Measurements from ENCODE around the gene MMP25. TPM values are rescaled to one million over a fixed set of nuclear protein-coding genes. Genes with fewer than 3 reads are reported as not detected.

The MMP25 gene
- total RNA-seq, 1 donor from 2014 or later: 0.19 TPM

DNA sequence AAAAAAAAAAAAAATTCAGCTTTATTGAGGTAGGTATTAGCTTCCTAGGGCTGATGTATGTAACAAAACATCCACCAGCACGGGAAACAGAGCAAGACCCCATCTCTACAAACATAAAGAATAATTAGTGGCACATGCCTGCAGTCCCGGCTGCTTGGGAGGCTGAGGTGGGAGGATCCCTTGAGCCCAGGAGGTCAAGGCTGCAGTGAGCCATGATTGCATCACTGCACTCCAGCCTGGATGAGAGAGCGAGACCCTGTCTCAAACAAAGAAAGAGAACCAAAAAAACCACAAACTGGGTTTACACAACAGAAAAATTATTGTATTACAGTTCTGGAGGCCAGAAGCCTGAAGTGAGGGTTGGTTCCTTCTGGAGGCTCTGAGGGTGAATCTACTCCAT lies 4.0 kb upstream of the MMP25 start:
- no peak for DNase-seq (ENCODE audit: low spot score, unreplicated experiment)
- Mint-ChIP-seq H3K4me3 (ENCODE audit: low read depth) (no peak overlapping the region), H3K27ac (no peak overlapping the region), H3K4me1 (ENCODE audit: low read depth) (peaks cover 2% of the 10 kb centered on the region), H3K9me3 (ENCODE audit: low read depth) (no peaks in the 10 kb centered on the region), H3K36me3 (ENCODE audit: insufficient read depth) (no peaks in the 10 kb centered on the region), H3K27me3 (peaks cover 67% of the 10 kb centered on the region)
- TF ChIP-seq, protein P1, sequence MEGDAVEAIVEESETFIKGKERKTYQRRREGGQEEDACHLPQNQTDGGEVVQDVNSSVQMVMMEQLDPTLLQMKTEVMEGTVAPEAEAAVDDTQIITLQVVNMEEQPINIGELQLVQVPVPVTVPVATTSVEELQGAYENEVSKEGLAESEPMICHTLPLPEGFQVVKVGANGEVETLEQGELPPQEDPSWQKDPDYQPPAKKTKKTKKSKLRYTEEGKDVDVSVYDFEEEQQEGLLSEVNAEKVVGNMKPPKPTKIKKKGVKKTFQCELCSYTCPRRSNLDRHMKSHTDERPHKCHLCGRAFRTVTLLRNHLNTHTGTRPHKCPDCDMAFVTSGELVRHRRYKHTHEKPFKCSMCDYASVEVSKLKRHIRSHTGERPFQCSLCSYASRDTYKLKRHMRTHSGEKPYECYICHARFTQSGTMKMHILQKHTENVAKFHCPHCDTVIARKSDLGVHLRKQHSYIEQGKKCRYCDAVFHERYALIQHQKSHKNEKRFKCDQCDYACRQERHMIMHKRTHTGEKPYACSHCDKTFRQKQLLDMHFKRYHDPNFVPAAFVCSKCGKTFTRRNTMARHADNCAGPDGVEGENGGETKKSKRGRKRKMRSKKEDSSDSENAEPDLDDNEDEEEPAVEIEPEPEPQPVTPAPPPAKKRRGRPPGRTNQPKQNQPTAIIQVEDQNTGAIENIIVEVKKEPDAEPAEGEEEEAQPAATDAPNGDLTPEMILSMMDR (IDR thresholded peaks at IDR 0.05; ENCODE audit: unreplicated experiment): no peak

DNA sequence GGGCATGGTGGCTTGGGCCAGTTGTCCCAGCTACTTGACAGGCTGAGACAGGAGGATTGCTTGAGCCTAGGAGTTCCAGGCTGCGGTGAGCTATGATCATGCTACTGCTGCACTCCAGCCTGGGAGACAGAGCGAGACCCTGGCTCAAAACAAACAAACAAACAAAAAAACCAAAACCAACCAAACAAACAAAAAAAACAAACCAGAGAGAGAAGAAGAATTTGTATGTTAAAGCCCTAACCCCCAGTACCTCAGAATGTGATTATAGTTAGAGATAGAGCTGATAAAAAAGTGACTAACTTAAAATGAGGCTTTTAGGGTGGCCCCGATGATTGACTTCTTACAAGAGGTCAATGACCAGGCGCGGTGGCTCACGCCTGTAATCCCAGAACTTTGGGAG lies 1.7 kb upstream of the MMP25 start:
- peaks cover 67% of the 10 kb centered on the region for H3K27me3 Mint-ChIP-seq
- peaks cover 2% of the 10 kb centered on the region for H3K4me1 Mint-ChIP-seq (ENCODE audit: low read depth)
- no peak overlapping the region for H3K27ac Mint-ChIP-seq
- DNase-seq (ENCODE audit: low spot score, unreplicated experiment): no peak
- H3K36me3 Mint-ChIP-seq (ENCODE audit: insufficient read depth): no peaks in the 10 kb centered on the region
- H3K9me3 Mint-ChIP-seq (ENCODE audit: low read depth): no peaks in the 10 kb centered on the region
- no peak overlapping the region for H3K4me3 Mint-ChIP-seq (ENCODE audit: low read depth)
- TF ChIP-seq, protein P1 (IDR thresholded peaks at IDR 0.05; ENCODE audit: unreplicated experiment): no peak

DNA sequence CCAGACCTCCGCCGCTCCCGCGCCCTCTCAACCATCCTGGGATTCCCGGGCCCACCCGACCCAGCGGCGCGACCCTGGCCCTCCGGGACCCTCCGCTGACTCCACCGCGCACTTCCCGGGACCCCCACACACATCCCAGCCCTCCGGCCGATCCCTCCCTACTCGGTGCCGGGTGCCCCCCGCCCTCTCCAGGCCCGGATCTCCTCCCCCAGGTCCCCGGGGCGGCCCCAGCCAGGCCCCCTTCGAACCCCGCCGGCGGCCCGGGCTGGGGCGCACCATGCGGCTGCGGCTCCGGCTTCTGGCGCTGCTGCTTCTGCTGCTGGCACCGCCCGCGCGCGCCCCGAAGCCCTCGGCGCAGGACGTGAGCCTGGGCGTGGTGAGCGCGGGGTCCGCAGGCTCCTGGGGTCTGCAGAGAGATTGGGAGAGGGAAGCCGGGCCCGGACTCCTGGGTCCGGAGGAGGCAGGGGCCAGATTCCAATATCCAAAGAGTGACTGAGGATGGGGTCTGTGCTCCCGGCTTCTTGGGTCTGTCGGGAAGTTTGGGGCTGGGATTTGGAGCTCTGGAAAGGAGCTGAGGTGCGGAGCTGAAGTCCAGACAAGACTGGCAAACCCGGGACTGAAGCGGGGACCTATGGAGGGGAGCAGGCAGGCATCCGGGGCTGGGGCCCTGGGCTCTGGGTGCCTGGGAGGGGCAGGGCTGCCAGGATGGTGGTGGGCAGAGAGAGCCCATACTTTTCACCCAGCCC lies 453 bp downstream of the MMP25 start:
- H3K4me1 Mint-ChIP-seq (ENCODE audit: low read depth): peaks cover 9% of the 10 kb centered on the region
- H3K27ac Mint-ChIP-seq: no peak overlapping the region
- no peak overlapping the region for H3K4me3 Mint-ChIP-seq (ENCODE audit: low read depth)
- no peak for DNase-seq (ENCODE audit: low spot score, unreplicated experiment)
- H3K27me3 Mint-ChIP-seq: peaks cover 68% of the 10 kb centered on the region
- no peaks in the 10 kb centered on the region for H3K9me3 Mint-ChIP-seq (ENCODE audit: low read depth)
- TF ChIP-seq, protein P1 (IDR thresholded peaks at IDR 0.05; ENCODE audit: unreplicated experiment): no peak
- H3K36me3 Mint-ChIP-seq (ENCODE audit: insufficient read depth): no peaks in the 10 kb centered on the region

DNA sequence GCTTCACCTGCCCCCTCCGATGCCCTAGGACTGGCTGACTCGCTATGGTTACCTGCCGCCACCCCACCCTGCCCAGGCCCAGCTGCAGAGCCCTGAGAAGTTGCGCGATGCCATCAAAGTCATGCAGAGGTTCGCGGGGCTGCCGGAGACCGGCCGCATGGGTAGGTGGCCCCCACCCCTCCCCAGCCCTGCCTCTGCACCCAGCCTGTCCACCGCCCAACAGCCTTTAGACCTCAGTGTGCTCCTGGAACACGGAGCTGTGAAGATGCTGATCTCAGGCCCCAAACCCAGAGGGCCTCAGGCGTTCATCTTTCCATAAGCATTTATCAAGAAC lies 993 bp downstream of the MMP25 start:
- Mint-ChIP-seq H3K4me1 (ENCODE audit: low read depth) (peaks cover 9% of the 10 kb centered on the region), H3K9me3 (ENCODE audit: low read depth) (no peaks in the 10 kb centered on the region), H3K27me3 (peaks cover 72% of the 10 kb centered on the region), H3K36me3 (ENCODE audit: insufficient read depth) (peaks cover 2% of the 10 kb centered on the region), H3K27ac (no peak overlapping the region), H3K4me3 (ENCODE audit: low read depth) (no peak overlapping the region)
- TF ChIP-seq, protein P1 (IDR thresholded peaks at IDR 0.05; ENCODE audit: unreplicated experiment): no peak
- DNase-seq (ENCODE audit: low spot score, unreplicated experiment): no peak

DNA sequence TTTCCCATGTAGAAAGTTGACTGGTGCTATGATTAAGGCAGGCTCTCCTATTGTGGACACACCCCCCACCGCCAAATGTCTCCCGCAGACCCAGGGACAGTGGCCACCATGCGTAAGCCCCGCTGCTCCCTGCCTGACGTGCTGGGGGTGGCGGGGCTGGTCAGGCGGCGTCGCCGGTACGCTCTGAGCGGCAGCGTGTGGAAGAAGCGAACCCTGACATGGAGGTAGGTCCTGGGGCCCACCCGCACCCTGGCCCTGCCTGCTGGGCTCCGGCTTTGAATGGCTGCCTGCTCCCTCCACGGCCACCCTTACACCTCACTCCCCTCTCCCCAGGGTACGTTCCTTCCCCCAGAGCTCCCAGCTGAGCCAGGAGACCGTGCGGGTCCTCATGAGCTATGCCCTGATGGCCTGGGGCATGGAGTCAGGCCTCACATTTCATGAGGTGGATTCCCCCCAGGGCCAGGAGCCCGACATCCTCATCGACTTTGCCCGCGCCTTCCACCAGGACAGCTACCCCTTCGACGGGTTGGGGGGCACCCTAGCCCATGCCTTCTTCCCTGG lies 3.6 kb downstream of the MMP25 start:
- Mint-ChIP-seq H3K36me3 (ENCODE audit: insufficient read depth) (peaks cover 11% of the 10 kb centered on the region), H3K27ac (no peak overlapping the region), H3K4me1 (ENCODE audit: low read depth) (peaks cover 9% of the 10 kb centered on the region), H3K27me3 (peaks cover 54% of the 10 kb centered on the region), H3K4me3 (ENCODE audit: low read depth) (no peak overlapping the region), H3K9me3 (ENCODE audit: low read depth) (no peaks in the 10 kb centered on the region)
- TF ChIP-seq, protein P1 (IDR thresholded peaks at IDR 0.05; ENCODE audit: unreplicated experiment): no peak
- DNase-seq (ENCODE audit: low spot score, unreplicated experiment): no peak

All from progenitor cell of endocrine pancreas (in vitro differentiated cells).